GM19328 (cell line): ENCODE results near the gene PRR13.
A peak's percentile ranks its signal among the peaks of the same experiment; 100 is the strongest.
"Not testable (repeated sequence)": the region's sequence is repeated elsewhere in the genome, so short reads cannot be mapped to it uniquely, and the experiment has no call there.

ENCODE experiments used
- ATAC-seq: cut with Tn5 transposase; IDR thresholded peaks from one replicate; pipeline ENCODE4 v1.9.1; 2021; ENCODE audit warnings: mild to moderate bottlenecking, moderate library complexity; ENCODE audit not compliant: unreplicated experiment

Gene PRR13

GRCh38 chr12:53441040-53441833, at the start of gene PRR13:
Gene PRR13 (plus strand): TSS chr12:53441734. CDS start chr12:53442715, 981 bp downstream.
- ATAC-seq = peak; percentile 98

GRCh38 chr12:53399896-53400295, 41.6 kb upstream of the PRR13 start:
- no peak for ATAC-seq

GRCh38 chr12:53402351-53402750, 39.2 kb upstream of the PRR13 start:
- ATAC-seq = not testable (repeated sequence)

- no peak for ATAC-seq
Measured at GRCh38 chr12:53402871-53403270, 38.7 kb upstream of the PRR13 start.

GRCh38 chr12:53410951-53411350, 30.6 kb upstream of the PRR13 start:
- no peak for ATAC-seq

- no peak for ATAC-seq
Measured at GRCh38 chr12:53413485-53414204, 27.9 kb upstream of the PRR13 start.

- ATAC-seq = no peak
Measured at GRCh38 chr12:53414756-53415417, 26.6 kb upstream of the PRR13 start.

GRCh38 chr12:53415752-53416389, 25.7 kb upstream of the PRR13 start:
- not testable (repeated sequence) for ATAC-seq

- not testable (repeated sequence) for ATAC-seq
Measured at GRCh38 chr12:53417291-53417816, 24.2 kb upstream of the PRR13 start.

- no peak for ATAC-seq
Measured at GRCh38 chr12:53418221-53418620, 23.3 kb upstream of the PRR13 start.

- no peak for ATAC-seq
Measured at GRCh38 chr12:53419756-53420155, 21.8 kb upstream of the PRR13 start.

- not testable (repeated sequence) for ATAC-seq
Measured at GRCh38 chr12:53422247-53422646, 19.3 kb upstream of the PRR13 start.

- ATAC-seq = no peak
Measured at GRCh38 chr12:53423597-53423996, 17.9 kb upstream of the PRR13 start, which contains the start of gene AMHR2. Gene AMHR2 (plus strand): TSS chr12:53423855. CDS start chr12:53423935, 80 bp downstream.

- no peak for ATAC-seq
Measured at GRCh38 chr12:53424626-53425514, 16.7 kb upstream of the PRR13 start.

GRCh38 chr12:53425515-53426150, 15.9 kb upstream of the PRR13 start:
- ATAC-seq = no peak

- ATAC-seq = no peak
Measured at GRCh38 chr12:53427905-53428594, 13.5 kb upstream of the PRR13 start.

GRCh38 chr12:53428741-53429140, 12.8 kb upstream of the PRR13 start:
- ATAC-seq = no peak

- no peak for ATAC-seq
Measured at GRCh38 chr12:53430116-53430515, 11.4 kb upstream of the PRR13 start.

- no peak for ATAC-seq
Measured at GRCh38 chr12:53431187-53431586, 10.3 kb upstream of the PRR13 start.
